HG03442 (cell line): ENCODE results near the gene APOC4.
"Not testable (repeated sequence)": the region's sequence is repeated elsewhere in the genome, so short reads cannot be mapped to it uniquely, and the experiment has no call there.

Source experiments
- ATAC-seq: cut with Tn5 transposase; IDR thresholded peaks from one replicate; pipeline ENCODE4 v1.9.1; 2021; ENCODE audit warnings: mild to moderate bottlenecking, moderate library complexity; ENCODE audit not compliant: unreplicated experiment

The APOC4 gene

DNA sequence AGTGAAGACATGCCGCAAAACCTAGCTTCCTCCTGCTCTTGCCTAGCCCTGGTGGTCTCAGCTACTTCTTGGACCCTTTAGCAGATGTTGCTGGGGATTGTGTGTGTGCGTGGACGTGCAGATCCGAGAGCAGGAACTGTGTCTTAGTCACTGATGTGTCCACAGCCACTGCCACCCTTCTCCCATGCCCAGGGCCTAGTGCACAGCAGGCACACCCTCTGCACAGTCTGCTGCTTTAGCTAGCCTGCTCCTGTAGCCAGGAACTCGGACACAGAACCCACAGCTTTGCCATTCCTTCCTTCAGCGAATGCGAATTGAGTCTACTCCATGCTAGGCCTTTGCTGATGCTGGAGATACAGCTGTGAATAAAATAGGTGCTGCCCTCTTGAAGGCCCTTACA, 15.5 kb downstream of the APOC4 start:
- ATAC-seq = no peak

DNA sequence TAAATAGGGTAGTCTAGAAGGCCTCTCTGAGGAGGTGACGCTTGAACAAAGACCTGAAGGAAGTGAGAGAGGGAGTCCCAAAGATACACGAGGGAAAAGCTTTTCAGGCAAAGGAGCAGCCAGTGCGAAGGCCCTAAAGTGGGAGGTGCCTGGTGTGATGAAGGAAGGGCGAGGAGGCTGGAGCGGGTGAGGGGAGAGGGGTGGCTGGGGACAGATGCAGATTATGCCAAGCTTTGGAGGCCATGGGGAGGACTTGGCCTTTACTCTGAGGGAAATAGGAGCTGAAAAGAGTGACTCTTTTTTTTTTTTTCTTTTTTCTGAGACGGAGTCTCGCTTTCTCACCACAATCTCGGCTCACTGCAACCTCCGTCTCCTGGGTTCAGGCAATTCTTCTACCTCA, 16.1 kb downstream of the APOC4 start:
- ATAC-seq = no peak

DNA sequence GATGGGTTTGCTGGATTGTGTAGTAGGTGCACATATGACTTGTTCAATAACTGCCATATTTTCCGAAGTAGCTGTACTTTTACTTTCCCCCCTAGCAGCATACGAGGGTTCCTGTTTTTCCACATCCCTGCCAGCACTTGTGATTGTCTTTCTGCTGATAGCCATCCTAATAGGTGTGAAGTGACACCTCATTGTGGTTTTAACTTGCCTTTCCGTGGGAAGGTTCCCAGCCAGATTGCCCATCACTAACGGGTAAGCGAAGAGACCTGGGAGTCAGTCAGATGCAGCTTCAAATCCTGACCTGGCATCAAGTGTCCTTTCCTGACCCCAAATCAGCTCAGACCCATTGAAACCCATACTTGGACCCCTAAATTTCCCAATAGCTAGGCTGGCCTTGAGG, 17.7 kb downstream of the APOC4 start:
- no peak for ATAC-seq

DNA sequence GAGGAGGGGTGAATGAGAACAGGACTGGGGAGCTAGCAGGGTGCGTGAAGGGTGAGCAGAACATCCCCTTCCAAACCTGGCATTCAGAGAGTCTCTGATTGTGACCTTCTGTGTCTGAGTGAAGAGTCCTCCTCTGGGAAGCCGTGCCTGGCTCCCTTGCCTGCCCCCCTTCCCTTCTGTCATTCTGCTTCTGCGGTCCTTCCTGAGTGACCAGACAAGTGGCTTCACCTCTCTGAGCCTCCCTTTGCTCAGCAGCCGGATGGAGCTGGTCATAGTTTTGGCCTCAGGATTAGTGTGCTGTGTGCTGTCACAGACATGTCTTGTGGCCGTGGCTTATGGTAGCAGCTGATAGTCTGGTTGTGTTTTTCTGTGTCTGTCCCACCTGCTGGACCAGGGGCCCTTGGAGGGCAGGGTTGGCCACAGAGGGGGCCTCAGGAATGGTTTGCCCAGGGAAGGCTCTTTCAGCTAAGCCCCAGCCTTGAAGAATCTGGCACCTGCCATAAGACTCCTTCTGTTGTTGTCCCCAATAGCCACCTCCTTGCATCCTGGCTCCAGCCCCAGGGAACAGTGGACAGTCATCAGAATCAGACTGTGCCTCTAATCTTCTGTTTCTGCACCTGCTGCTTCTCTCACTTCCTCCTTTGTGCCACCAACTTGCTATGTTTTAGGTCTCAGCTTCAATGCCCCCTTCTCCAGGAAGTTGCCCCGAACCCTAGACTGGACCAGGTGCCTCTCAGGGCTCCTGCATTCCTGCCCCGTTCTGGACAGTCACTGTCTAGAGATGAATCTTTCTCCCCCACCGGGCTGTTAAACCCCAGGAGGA, 19.1 kb downstream of the APOC4 start:
- no peak for ATAC-seq

DNA sequence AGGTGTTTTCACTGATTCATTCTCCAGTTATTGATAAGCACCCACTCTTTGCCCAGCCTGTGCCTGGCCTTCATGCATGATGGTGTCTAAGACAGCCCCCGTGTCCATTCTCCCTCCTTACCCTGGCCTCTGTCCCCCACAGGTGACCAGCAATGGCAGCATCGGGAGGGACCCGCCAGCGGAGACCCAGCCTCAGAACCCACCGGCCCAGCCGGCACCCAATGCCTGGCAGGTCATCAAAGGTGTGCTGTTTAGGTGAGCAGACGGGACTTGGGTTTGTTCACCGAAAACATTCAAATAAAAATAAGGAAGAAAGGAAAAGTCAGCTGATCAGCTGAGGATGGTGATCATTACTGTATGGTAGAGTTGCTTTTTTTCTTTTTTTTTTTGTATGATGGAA, 19.8 kb downstream of the APOC4 start:
- ATAC-seq = no peak

DNA sequence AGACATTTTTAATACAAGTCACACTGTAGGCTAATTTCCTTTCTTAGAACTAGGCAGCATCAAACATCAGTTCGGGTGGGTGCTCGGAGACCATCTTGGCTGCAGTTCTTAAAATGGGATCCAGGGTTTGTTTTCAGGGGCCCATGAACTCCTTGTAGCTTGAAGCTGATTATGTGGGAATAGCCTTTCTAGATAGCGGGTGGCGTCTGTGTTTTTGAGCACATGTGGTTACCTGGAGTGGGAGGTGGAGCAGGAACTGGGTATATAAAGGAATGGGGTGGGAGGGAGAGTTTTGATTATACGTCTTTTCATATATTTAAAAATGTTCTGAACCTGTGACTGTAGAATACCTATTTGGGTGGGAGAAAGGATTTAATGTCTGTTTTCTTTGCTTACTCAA, 26.1 kb downstream of the APOC4 start:
- ATAC-seq = no peak

DNA sequence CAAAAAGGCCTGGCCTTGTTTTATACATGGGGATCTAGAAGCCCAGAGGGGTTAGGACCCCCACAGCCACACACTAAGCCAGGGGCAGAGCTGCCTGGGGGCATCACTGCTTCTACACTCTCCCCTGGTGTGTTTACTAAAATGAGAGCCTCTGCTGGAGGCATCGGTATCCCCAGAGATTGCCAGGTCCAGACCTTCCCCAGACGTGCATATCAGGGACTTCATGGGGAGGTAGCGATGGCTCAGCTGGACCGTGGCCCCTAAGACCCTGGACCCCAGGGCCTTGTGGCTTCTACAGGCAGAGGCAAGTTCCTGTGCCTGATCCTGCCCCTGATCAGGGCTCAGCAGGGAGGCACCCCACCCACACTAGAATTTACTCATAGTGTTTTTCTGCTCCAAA, 26.6 kb downstream of the APOC4 start:
- ATAC-seq = no peak

DNA sequence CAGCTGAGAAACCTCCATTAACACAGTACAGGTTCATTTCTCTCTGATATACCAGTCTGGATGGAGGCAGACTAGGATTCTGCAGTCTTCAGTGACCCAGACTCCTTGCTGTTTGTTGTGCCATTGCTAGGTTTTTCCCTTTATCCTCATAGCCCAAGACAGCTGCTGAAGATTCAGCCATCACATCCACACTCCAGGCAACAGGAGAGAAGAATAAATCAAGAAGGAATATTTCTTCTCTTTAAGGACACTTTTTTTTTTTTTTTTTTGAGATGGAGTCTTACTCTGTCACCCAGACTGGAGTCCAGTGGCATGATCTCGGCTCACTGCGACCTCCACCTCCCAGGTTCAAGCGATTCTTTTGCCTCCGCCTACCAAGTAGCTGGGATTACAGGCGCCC, 27.4 kb downstream of the APOC4 start:
- ATAC-seq = no peak

DNA sequence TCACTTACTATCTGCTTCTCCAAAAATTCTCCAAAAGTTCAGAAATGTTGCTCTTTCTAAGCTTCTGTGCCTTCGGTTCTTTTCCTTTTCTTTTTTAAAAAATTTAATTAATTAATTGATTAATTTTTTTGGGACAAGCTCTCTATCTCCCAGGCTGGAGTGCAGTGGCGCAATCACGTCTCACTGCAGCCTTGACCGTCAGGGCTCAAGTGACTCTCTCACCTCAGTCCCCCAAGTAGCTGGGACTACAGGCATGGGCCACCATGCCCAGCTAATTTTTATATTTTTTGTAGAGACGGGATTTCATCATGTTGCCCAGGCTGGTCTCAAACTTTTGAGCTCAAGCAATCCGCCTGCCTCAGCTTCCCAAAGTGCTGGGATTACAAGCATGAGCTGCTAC, 29.4 kb downstream of the APOC4 start:
- not testable (repeated sequence) for ATAC-seq

DNA sequence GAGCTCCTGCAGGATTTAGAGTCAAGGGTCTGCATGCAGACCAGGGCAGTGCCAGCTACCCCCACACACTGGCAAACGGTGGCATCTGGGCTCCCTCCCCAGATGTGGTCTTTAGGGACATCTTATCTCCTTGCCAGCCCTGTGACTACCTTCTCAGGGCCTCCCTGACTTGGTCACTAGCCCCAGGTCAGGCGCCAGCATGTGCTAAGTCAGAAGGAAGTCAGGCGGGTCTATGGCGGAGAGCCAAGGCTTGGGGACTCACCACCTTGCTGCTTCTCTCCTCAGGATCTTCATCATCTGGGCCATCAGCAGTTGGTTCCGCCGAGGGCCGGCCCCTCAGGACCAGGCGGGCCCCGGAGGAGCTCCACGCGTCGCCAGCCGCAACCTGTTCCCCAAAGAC, 30.8 kb downstream of the APOC4 start:
- no peak for ATAC-seq

DNA sequence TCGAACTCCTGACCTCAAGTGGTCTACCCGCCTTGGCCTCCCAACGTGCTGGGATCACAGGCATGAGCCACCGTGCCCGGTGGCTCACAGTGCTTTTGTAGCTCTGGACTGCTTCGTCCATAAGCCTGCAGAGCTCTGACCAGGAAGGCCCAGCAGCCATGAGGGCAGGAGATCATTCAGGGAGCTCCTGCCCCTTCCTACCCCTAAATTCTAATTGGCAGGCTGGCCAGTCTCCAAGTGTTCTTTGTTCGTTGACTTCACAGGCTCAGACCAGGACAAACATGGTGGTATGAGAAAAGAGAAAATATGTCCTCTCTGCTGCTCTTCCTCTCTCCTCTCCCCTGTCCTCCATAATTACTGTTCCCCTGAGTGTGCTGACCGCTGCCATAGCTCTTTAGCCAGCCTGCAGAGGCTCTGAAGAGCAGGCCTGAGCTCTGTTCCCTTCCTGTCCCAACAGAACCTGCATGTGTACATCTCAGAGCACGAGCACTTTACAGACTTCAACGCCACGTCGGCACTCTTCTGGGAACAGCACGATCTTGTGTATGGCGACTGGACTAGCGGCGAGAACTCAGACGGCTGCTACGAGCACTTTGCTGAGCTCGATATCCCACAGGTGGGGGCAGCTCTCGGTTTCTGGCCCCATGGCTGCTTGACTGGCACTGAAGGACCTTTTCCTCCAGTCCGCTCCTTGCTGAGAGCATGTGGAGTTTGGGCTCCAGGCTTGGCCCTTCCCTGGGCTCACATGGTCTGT, 32.1 kb downstream of the APOC4 start:
- ATAC-seq = no peak

DNA sequence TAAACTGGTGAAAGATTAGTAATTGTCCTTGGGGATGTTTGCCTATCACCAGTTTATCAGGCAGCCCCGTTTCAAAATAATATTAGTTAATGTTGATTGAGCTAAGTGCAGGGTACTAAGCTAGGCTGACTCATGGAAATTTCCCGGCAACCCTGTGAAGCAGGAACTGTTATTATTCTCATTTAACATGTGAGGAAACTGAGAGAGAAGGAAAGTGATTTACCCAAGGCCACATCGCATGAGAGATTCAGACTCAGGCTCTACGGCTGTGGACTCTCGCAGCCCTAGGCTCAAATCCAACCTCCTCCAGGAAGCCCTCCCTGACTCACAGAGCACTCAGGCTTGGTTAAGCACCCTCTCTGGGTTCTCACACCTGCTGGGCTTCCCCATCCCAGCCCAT, 32.8 kb downstream of the APOC4 start:
- ATAC-seq = no peak

DNA sequence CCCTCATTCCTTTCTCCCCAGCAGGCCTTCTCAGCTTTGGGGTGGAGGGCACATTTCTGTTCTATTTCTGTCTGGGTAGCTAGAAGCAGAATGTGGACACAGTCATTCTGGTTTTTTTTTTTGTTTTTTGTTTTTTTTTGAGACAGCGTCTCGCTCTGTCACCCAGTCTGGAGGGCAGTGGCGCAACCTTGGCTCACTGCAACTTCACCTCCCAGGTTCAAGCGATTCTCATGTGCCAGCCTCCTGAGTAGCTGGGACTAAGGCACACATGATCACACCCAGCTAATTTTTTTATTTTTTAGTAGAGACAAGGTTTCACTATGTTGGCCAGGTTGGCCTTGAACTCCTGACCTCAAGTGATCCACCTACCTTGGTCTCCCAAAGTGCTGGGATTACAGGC, 33.4 kb downstream of the APOC4 start:
- ATAC-seq = no peak

DNA sequence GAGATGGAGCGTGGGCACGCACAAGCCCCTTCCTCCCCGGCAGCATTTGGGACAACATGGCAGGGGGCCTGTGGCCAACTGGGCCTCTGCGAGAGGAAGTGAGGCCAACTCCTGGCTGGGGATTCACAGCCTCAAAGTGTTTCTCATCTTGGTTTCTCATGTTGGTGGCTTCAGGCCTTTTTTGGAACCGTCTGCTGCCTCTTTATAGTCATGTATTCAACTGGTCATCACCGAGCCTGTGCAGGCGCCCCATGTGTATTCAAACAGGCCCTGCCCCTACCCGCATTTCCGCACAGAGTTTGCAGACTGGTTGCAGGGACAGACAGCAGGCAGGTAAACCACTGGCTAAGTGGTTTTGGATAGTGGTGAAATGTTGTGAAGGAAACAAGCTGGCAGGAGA, 42.0 kb downstream of the APOC4 start:
- ATAC-seq = no peak

DNA sequence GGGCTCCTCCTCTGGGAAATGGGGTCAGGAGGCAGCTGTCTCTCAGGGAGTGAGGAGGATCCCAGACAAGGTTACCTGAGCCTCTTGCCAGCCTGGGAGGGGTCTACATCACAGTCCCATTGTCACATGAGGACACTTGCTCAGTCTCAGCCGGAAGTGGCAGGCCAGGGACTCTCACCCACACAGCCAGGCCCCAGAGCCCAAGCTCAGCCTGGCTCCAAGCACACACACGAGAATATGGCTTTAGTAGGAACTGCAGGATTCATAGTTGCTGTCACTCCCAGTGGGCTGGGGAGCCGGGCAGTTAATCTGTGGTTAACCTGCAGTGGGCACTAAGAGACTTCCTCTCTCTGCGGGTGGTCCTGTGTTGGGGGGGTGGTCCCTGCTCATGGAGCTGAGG, 43.4 kb downstream of the APOC4 start:
- no peak for ATAC-seq

DNA sequence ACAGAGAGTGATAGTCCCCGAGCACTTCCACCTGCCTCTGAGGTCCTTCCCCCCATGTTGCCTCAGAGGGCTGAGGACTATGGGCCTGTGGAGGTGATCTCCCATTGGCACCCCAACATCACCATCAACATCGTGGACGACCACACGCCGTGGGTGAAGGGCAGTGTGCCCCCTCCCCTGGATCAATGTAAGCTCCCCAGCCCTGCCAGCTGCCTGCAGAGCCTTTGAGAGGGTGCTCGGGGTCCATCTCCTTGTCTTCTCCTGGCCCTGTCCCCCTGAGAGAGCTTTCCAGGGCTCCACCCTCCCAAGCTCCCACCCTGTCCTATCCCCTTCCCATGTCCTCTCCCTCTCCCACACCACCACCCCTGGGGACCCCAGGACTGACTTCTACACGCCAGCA, 44.4 kb downstream of the APOC4 start:
- no peak for ATAC-seq

DNA sequence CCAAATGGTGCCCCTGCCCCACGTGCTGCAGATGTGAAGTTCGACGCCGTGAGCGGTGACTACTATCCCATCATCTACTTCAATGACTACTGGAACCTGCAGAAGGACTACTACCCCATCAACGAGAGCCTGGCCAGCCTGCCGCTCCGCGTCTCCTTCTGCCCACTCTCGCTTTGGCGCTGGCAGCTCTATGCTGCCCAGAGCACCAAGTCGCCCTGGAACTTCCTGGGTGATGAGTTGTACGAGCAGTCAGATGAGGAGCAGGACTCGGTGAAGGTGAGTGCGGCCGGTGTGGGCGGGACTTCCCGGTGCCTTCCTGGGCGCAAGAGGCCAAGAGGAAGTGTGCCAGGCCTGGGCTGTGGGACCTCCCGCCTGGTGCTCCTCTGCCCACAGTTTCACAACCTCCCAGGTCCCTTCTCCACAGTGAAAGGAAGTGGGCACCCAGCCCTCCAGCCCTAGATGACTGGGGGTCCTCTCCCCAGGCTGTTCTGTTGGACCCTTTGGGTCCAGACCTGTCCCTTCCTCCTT, 45.2 kb downstream of the APOC4 start:
- no peak for ATAC-seq

DNA sequence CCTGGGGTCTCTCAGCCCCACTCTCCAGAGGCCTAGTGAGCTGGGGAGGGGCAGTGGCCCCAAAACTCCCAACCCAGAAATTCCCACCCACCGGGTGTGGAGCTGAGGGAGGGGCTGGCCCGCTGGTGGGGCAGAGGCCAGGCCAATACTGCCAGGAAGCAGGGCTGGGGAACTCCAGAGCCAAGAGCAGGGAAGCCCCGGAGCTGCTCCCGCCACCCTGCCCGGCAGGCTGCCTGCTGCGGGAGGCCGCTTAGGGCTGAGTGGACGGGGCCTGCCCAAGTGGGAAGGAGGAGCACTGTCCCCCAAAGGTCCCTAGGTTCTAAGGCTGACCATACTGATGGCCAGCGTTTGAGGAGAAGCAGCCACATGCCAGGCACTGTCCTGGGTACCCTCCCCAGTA, 46.2 kb downstream of the APOC4 start:
- ATAC-seq = no peak

DNA sequence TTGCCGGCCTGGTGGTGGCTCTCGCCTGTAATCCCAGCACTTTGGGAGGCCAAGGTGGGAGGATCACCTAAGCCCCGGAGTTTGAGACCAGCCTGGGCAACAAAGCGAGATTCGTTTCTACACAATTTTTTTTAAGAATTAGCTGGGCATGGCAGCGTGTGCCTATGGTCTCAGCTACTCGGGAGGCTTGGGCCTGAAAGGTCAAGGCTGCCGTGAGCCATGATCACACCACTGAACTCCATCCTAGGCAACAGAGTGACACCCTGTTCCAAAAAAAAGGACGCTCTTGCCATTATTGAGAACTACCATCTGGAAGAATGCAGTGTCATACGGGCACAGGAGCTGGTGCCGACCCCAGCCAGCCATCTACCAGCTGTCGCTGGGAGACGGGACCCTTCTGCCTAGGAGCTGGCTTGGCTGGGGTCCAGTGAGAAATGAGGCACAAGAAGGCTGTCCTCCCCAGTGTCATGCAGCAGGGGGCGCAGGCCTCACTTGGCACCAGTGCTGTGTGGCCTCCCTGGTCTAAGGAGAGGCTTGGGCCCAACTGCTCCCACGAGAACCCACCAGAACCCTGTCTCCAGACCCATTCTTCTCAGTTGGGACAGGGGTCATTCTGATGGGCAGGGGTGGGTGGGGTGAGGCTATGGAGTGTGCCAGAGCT, 47.0 kb downstream of the APOC4 start:
- no peak for ATAC-seq

DNA sequence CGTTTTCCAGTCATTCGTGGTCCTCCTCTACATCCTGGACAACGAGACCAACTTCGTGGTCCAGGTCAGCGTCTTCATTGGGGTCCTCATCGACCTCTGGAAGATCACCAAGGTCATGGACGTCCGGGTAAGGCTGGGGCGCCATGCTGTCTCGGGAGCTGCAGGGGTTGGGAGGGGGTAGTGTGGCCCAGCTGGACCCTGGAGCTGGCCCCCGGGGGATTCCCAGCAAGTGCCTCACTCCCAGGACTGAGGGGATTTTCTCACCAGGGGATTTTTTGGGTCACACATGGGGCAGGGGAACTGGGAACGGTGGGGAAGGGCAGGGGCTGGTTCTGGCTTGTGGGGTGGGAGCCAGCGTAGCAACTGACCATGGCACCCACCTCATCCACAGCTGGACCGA, 48.4 kb downstream of the APOC4 start:
- no peak for ATAC-seq

DNA sequence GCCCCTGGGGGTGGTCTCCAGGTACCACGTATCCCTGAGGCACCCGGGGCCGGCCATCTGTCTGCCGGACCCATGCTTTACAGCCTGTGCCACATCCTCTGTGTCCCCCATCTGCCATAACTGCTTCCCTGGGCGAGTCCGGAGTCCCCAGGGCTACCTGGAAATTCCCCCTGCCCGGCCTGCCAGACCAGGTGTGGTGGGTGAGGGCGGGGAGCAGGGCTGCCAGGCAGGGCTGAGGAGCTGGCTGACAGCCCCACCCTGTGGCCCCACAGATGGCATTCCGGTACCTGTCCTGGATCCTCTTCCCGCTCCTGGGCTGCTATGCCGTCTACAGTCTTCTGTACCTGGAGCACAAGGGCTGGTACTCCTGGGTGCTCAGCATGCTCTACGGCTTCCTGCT, 48.9 kb downstream of the APOC4 start:
- no peak for ATAC-seq
